IMR-90 (cell line): Measurements from ENCODE around the gene UNC79. TPM values are rescaled to one million over a fixed set of nuclear protein-coding genes. Genes with fewer than 3 reads are reported as not detected.

ENCODE experiments used
- ATAC-seq: fragments of 200-7000 bp; cut with Tn5 transposase; 2 replicates; pipeline ENCODE4 v1.9.1; 2020; ENCODE audit warnings: low read depth, mild to moderate bottlenecking, moderate library complexity
- BruUV-seq: library from RNA; stranded (reverse); fragments of 400-500 nt; replicated peaks from 2 replicates; lab custom pipeline; 2021; lab: Mats Ljungman, UMichigan
- CTCF ChIA-PET: fragments of 300-600 bp; formaldehyde crosslinking; extraction: SDS; loops from one replicate; lab custom pipeline; 2021; ENCODE audit warnings: antibody characterized with exemption; lab: Yijun Ruan, JAX
- POLR2A ChIA-PET: fragments of 300-600 bp; sonication (Branson Sonifier 250); formaldehyde crosslinking; loops from one replicate; lab custom pipeline; 2022; ENCODE audit warnings: antibody characterized with exemption; ENCODE audit not compliant: unreplicated experiment; lab: Charles Lee
- DNase-seq: peaks from one replicate; pipeline ENCODE4 v3.0.0; 2013
- H2AFZ ChIP-seq: replicated peaks from 2 replicates; pipeline ENCODE3; 2013; ENCODE audit warnings: low read length, mild to moderate bottlenecking; ENCODE audit not compliant: poor library complexity
- H2AK5ac ChIP-seq: 2 replicates; pipeline ENCODE4 v1.6.1; 2013; ENCODE audit warnings: low read depth, low read length, inconsistent platforms
- H2AK9ac ChIP-seq: replicated peaks from 2 replicates; pipeline ENCODE3; 2013; ENCODE audit warnings: mild to moderate bottlenecking, low read depth, low read length, moderate library complexity; ENCODE audit not compliant: poor library complexity
- H2BK120ac ChIP-seq: 2 replicates; pipeline ENCODE4 v1.6.1; 2013; ENCODE audit warnings: low read depth, low read length, inconsistent platforms
- H2BK15ac ChIP-seq: 3 replicates; pipeline ENCODE4 v1.6.1; 2013; ENCODE audit warnings: low read depth, low read length, inconsistent platforms
- H2BK20ac ChIP-seq: 2 replicates; pipeline ENCODE4 v1.6.1; 2013; ENCODE audit warnings: low read depth, mild to moderate bottlenecking, inconsistent platforms, low read length, moderate library complexity
- H2BK5ac ChIP-seq: 2 replicates; pipeline ENCODE4 v1.6.1; 2013; ENCODE audit warnings: mild to moderate bottlenecking, low read depth, low read length, inconsistent platforms; ENCODE audit not compliant: poor library complexity, severe bottlenecking
- H3K14ac ChIP-seq: replicated peaks from 2 replicates; pipeline ENCODE4 v1.6.1; 2013; ENCODE audit warnings: low read depth, low read length, inconsistent platforms
- H3K18ac ChIP-seq: 2 replicates; pipeline ENCODE4 v1.6.1; 2013; ENCODE audit warnings: low read depth, low read length, control low read depth
- H3K23ac ChIP-seq: 2 replicates; pipeline ENCODE4 v1.6.1; 2013; ENCODE audit warnings: low read depth, low read length, inconsistent platforms
- H3K27ac ChIP-seq: 2 replicates; pipeline ENCODE4 v1.5.1; 2013; ENCODE audit warnings: mild to moderate bottlenecking, control low read depth, low read length; ENCODE audit not compliant: insufficient read depth
- H3K27me3 ChIP-seq: 2 replicates; pipeline ENCODE4 v1.6.1; 2013; ENCODE audit warnings: low read length; ENCODE audit not compliant: control insufficient read depth, insufficient read depth
- H3K36me3 ChIP-seq: 2 replicates; pipeline ENCODE4 v1.6.1; 2013; ENCODE audit warnings: low read length, mixed read lengths; ENCODE audit not compliant: control insufficient read depth, insufficient read depth
- H3K4ac ChIP-seq: 2 replicates; pipeline ENCODE4 v1.6.1; 2013; ENCODE audit warnings: low read depth, low read length, inconsistent platforms
- H3K4me1 ChIP-seq: 2 replicates; pipeline ENCODE4 v1.6.1; 2013; ENCODE audit warnings: low read length, mixed read lengths; ENCODE audit not compliant: control insufficient read depth, insufficient read depth
- H3K4me2 ChIP-seq: 2 replicates; pipeline ENCODE4 v1.6.1; 2013; ENCODE audit warnings: low read depth, mild to moderate bottlenecking, control low read depth, low read length, moderate library complexity
- H3K4me3 ChIP-seq: 2 replicates; pipeline ENCODE4 v1.5.1; 2013; ENCODE audit warnings: low read depth, mild to moderate bottlenecking, control low read depth, low read length, moderate library complexity; ENCODE audit not compliant: insufficient read depth
- H3K56ac ChIP-seq: 2 replicates; pipeline ENCODE4 v1.6.1; 2013; ENCODE audit warnings: low read length, inconsistent platforms; ENCODE audit not compliant: insufficient read depth; ENCODE audit errors: extremely low read depth
- H3K79me1 ChIP-seq, 2 experiments: 2 replicates each; pipeline ENCODE4 v1.6.1; 2013; ENCODE audit warnings: low read length in 2 of 2, inconsistent platforms in 1 of 2, low read depth in 1 of 2
- H3K9ac ChIP-seq: 2 replicates; pipeline ENCODE4 v1.6.1; 2013; ENCODE audit warnings: low read depth, low read length, control low read depth
- H3K9me1 ChIP-seq: 2 replicates; pipeline ENCODE4 v1.6.1; 2013; ENCODE audit warnings: low read length, inconsistent platforms; ENCODE audit not compliant: insufficient read depth
- H3K9me3 ChIP-seq: 2 replicates; pipeline ENCODE4 v1.6.1; 2013; ENCODE audit warnings: low read length; ENCODE audit not compliant: control insufficient read depth, insufficient read depth
- H4K20me1 ChIP-seq: 2 replicates; pipeline ENCODE4 v1.6.1; 2013; ENCODE audit warnings: low read length, inconsistent platforms; ENCODE audit not compliant: insufficient read depth
- H4K5ac ChIP-seq: 2 replicates; pipeline ENCODE4 v1.6.1; 2013; ENCODE audit warnings: mild to moderate bottlenecking, low read depth, low read length, control low read depth
- H4K8ac ChIP-seq, 2 experiments: 2 replicates each; pipeline ENCODE4 v1.6.1; 2013; ENCODE audit warnings: low read depth in 2 of 2, low read length in 2 of 2, control low read depth in 1 of 2, inconsistent platforms in 1 of 2
- H4K91ac ChIP-seq: 2 replicates; pipeline ENCODE4 v1.6.1; 2013; ENCODE audit warnings: low read depth, low read length, inconsistent platforms; ENCODE audit not compliant: insufficient read depth
- BHLHE40 ChIP-seq: fragments of 150-350 bp; IDR thresholded peaks from 2 replicates; pipeline ENCODE4 v1.6.1; 2016; ENCODE audit warnings: mild to moderate bottlenecking, low read depth, low read length
- CEBPB ChIP-seq: IDR thresholded peaks from 2 replicates; pipeline ENCODE4 v1.6.1; 2012; ENCODE audit warnings: low read depth, low read length, improper control_type of control experiment
- MAZ ChIP-seq: IDR thresholded peaks from 2 replicates; pipeline ENCODE4 v1.6.1; 2012; ENCODE audit warnings: low read depth, mild to moderate bottlenecking, low read length, improper control_type of control experiment, moderate library complexity, borderline replicate concordance
- MXI1 ChIP-seq: IDR thresholded peaks from 2 replicates; pipeline ENCODE4 v1.6.1; 2012; ENCODE audit warnings: low read depth, mild to moderate bottlenecking, low read length, moderate library complexity, borderline replicate concordance
- NFE2L2 ChIP-seq: fragments of 150-350 bp; IDR thresholded peaks from 2 replicates; pipeline ENCODE4 v1.6.1; 2016; ENCODE audit warnings: low read depth, mild to moderate bottlenecking, low read length
- POLR2A ChIP-seq: IDR thresholded peaks from 2 replicates; pipeline ENCODE4 v1.6.1; 2012; ENCODE audit warnings: mild to moderate bottlenecking, low read depth, low read length
- RAD21 ChIP-seq: IDR thresholded peaks from 2 replicates; pipeline ENCODE4 v1.6.1; 2012; ENCODE audit warnings: low read length, improper control_type of control experiment
- RFX5 ChIP-seq: IDR thresholded peaks from 2 replicates; pipeline ENCODE4 v1.8.0; 2012; ENCODE audit warnings: low read depth, mild to moderate bottlenecking, low read length, moderate library complexity
- WGBS, 2 experiments: methylation state at CpG; one replicate each; pipeline versions ENCODE4 v1.1.5 to v1.1.7; 2013; ENCODE audit warnings: missing lambda C conversion rate in 2 of 2; ENCODE audit not compliant: insufficient read length in 1 of 2; ENCODE audit errors: extremely low coverage in 2 of 2; 5-methylcytosine and 5-hydroxymethylcytosine counted together
- dilution Hi-C: fragments of 300-500 bp; cut with HindIII; formaldehyde crosslinking; loops from one replicate; pipeline ENCODE4 v1.14.3; 2018; ENCODE audit warnings: low sequenced_read_pairs; ENCODE audit not compliant: unreplicated experiment
- in situ Hi-C: fragments of 300-500 bp; cut with MboI; formaldehyde crosslinking; loops from 3 replicates; pipeline ENCODE4 v1.14.3; 2019; ENCODE audit warnings: low sequenced_read_pairs, inconsistent platforms, mixed read lengths
- intact Hi-C: fragments of 100-400 bp; cut with micrococcal nuclease; formaldehyde crosslinking; loops from 2 replicates; pipeline ENCODE4 v1.10.0; 2022
- polyA plus RNA-seq, 3 experiments: library from polyadenylated mRNA; depleted of rRNA; stranded (reverse); fragments of >200 nt; gene quantifications; 2 replicates each; pipeline ENCODE4 v1.2.3, GENCODE V29; 2012; ENCODE audit warnings: low replicate concordance in 1 of 3
- total RNA-seq: library from RNA; depleted of rRNA; stranded (reverse); fragments of >200 nt; gene quantifications from 2 replicates; pipeline ENCODE4 v1.2.3, GENCODE V29; 2012
- TF ChIP-seq, protein P1 (sequence below): fragments of 150-350 bp; IDR thresholded peaks from 2 replicates; pipeline ENCODE4 v1.6.1; 2016; ENCODE audit warnings: low read depth, mild to moderate bottlenecking, low read length, moderate library complexity, borderline replicate concordance
- TF ChIP-seq, protein P2 (sequence below): conservative IDR thresholded peaks from 2 replicates; pipeline ENCODE4 v1.5.1; 2012; ENCODE audit warnings: mild to moderate bottlenecking, low read depth, low read length, improper control_type of control experiment

UNC79 gene
- total and polyA plus RNA-seq, 2 of the 4 experiments (the other 2 are of a cell fraction), result under 0.01 TPM

DNA sequence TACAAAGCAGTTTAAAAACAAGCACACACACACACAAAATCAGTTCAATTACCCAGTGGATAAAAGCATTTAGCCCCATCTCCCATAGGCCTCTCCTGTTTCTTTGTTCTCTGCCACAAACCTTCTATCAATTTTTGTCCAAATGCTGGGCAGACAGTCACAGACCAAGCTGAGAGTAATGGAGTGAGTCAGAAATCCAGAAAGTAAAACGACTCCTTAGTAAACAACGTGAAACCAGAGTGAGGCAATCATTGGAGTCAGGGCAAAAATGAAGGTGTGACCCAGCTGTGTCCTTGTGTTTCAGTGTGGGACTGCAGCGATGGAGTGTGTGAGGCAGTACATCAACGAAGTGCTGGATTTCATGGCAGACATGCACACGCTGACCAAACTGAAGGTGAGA lies 255.5 kb downstream of the UNC79 start:
- Histone ChIP-seq H3K4me1 (no peaks in the 10 kb centered on the region), H4K20me1 (no peaks in the 10 kb centered on the region), H2AK9ac (no peak overlapping the region), H2BK20ac (no peak overlapping the region), H3K4me2 (no peak overlapping the region), H4K8ac (no peak overlapping the region), H3K23ac (no peak overlapping the region), H2AK5ac (no peak overlapping the region), H2BK15ac (no peak overlapping the region), H2BK120ac (no peak overlapping the region), H4K5ac (no peak overlapping the region), H3K9me3 (no peaks in the 10 kb centered on the region), H2BK5ac (no peak overlapping the region), H3K9me1 (no peaks in the 10 kb centered on the region), H3K56ac (no peak overlapping the region), H3K36me3 (no peaks in the 10 kb centered on the region), H3K18ac (no peak overlapping the region), H3K79me1 (no peaks in the 10 kb centered on the region), H4K91ac (no peak overlapping the region), H3K4me3 (no peak overlapping the region), H2AFZ (no peak overlapping the region), H3K27me3 (no peaks in the 10 kb centered on the region), H3K14ac (no peak overlapping the region), H3K4ac (no peak overlapping the region), H3K27ac (no peak overlapping the region), H3K9ac (no peak overlapping the region)
- TF ChIP-seq CEBPB (no peak), MAZ (no peak), MXI1 (no peak), POLR2A (no peak), RAD21 (no peak), BHLHE40 (no peak), NFE2L2 (no peak), RFX5 (no peak)
- TF ChIP-seq, protein P1, sequence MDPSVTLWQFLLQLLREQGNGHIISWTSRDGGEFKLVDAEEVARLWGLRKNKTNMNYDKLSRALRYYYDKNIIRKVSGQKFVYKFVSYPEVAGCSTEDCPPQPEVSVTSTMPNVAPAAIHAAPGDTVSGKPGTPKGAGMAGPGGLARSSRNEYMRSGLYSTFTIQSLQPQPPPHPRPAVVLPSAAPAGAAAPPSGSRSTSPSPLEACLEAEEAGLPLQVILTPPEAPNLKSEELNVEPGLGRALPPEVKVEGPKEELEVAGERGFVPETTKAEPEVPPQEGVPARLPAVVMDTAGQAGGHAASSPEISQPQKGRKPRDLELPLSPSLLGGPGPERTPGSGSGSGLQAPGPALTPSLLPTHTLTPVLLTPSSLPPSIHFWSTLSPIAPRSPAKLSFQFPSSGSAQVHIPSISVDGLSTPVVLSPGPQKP, result no peak
- TF ChIP-seq, protein P2, sequence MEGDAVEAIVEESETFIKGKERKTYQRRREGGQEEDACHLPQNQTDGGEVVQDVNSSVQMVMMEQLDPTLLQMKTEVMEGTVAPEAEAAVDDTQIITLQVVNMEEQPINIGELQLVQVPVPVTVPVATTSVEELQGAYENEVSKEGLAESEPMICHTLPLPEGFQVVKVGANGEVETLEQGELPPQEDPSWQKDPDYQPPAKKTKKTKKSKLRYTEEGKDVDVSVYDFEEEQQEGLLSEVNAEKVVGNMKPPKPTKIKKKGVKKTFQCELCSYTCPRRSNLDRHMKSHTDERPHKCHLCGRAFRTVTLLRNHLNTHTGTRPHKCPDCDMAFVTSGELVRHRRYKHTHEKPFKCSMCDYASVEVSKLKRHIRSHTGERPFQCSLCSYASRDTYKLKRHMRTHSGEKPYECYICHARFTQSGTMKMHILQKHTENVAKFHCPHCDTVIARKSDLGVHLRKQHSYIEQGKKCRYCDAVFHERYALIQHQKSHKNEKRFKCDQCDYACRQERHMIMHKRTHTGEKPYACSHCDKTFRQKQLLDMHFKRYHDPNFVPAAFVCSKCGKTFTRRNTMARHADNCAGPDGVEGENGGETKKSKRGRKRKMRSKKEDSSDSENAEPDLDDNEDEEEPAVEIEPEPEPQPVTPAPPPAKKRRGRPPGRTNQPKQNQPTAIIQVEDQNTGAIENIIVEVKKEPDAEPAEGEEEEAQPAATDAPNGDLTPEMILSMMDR, result no peak
- intact Hi-C loops (no loop called here), in situ Hi-C loops (no loop called here), dilution Hi-C loops (no loop called here)
- DNase-seq, result no peak
- CTCF ChIA-PET, result no interaction called here
- no TSS peak for BruUV-seq
- POLR2A ChIA-PET, result interaction anchor here (0.6 kb wide), 1 partner anchor 422 kb away, joined by 6 read pairs; no protein-coding TSS in a partner anchor
- 0% methylated on average over 2 of the region's 5 CpGs; no CpG with 5 or more reads in 1 of the 2 experiments for WGBS, 2 experiments
- no peak for ATAC-seq
